K562 (cell line): Measurements from ENCODE around the gene SPINT2. TPM values are rescaled to one million over a fixed set of nuclear protein-coding genes. Genes with fewer than 3 reads are reported as not detected.

Experiments
- ARID2 ChIP-seq: fragments of 450-650 bp; IDR thresholded peaks from 2 replicates; pipeline ENCODE4 v1.6.1; 2017; ENCODE audit warnings: antibody characterized with exemption, mild to moderate bottlenecking
- CTBP1 ChIP-seq: fragments of 450-650 bp; IDR thresholded peaks from 2 replicates; pipeline ENCODE4 v1.6.1; 2016; ENCODE audit warnings: borderline replicate concordance
- HDGF ChIP-seq: fragments of 450-650 bp; IDR thresholded peaks from 2 replicates; pipeline ENCODE4 v1.6.1; 2016
- L3MBTL2 ChIP-seq: fragments of 450-650 bp; IDR thresholded peaks from 2 replicates; pipeline ENCODE4 v1.6.1; 2016; ENCODE audit warnings: mild to moderate bottlenecking, moderate library complexity
- MYC ChIP-seq, 2 experiments: fragments of 250-450 bp in 1 of 2; sonication (Bioruptor Pico) in 1 of 2; IDR thresholded peaks; 2 replicates each; pipeline versions ENCODE4 v1.5.1 to v1.6.1; 2012 to 2021; ENCODE audit warnings: low read depth in 2 of 2, borderline replicate concordance in 1 of 2, improper control_type of control experiment in 1 of 2, low read length in 1 of 2, mild to moderate bottlenecking in 1 of 2, moderate library complexity in 1 of 2
- NR1H2 ChIP-seq: sonication (generic); formaldehyde crosslinking; IDR thresholded peaks from 2 replicates; pipeline ENCODE4 v1.4.0; 2020; ENCODE audit warnings: mild to moderate bottlenecking, missing genetic modification reagents
- RB1 ChIP-seq: fragments of 450-650 bp; IDR thresholded peaks from 2 replicates; pipeline ENCODE4 v1.6.1; 2017; ENCODE audit warnings: low read depth, mild to moderate bottlenecking
- RERE ChIP-seq: sonication (generic); formaldehyde crosslinking; IDR thresholded peaks from 2 replicates; pipeline ENCODE4 v1.8.0; 2023; ENCODE audit warnings: missing genetic modification reagents, mild to moderate bottlenecking, borderline replicate concordance
- SMARCA5 ChIP-seq: fragments of 450-650 bp; IDR thresholded peaks from 2 replicates; pipeline ENCODE4 v1.6.1; 2016
- SMC3 ChIP-seq: conservative IDR thresholded peaks from 2 replicates; pipeline ENCODE4 v1.6.1; 2011; ENCODE audit warnings: low read depth, low read length, improper control_type of control experiment; ENCODE audit not compliant: insufficient read depth
- STAG1 ChIP-seq: sonication (generic); formaldehyde crosslinking; IDR thresholded peaks from 2 replicates; pipeline ENCODE4 v1.5.0; 2020; ENCODE audit warnings: missing genetic modification reagents, borderline replicate concordance
- ZNF766 ChIP-seq: fragments of 200-800 bp; sonication (Bioruptor generic); conservative IDR thresholded peaks from 2 replicates; pipeline ENCODE4 v1.6.1; 2016; ENCODE audit warnings: missing genetic modification characterization, missing compliant biosample characterization
- polyA plus RNA-seq, 8 experiments: library from polyadenylated mRNA; depleted of rRNA in 4 of 8; stranded (reverse) in 5 of 8; unstranded in 3 of 8; fragments of >200 nt; fragmentation: Nextera tagmentation in 2 of 8; fragmentation: Illumina TruSeq in 1 of 8; extraction: Ambion mirVana in 2 of 8; extraction: Trizol in 1 of 8; gene quantifications; 2 replicates each; pipeline versions ENCODE4 v1.2.1 to v1.2.3, GENCODE V29; 2011 to 2014; ENCODE audit warnings: inconsistent platforms in 1 of 8, missing spikeins in 1 of 8
- total RNA-seq, 7 experiments: library from RNA; depleted of rRNA in 6 of 7; stranded (reverse); fragments of >200 nt in 6 of 7; fragmentation: Illumina TruSeq in 2 of 7; extraction: Trizol in 2 of 7; gene quantifications; 2 replicates each; pipeline versions ENCODE4 v1.2.1 to v1.2.3, GENCODE V29; 2011 to 2021; ENCODE audit warnings: low replicate concordance in 1 of 7
- TF ChIP-seq, protein P1 (sequence below), 2 experiments: fragments of 450-650 bp; formaldehyde crosslinking in 1 of 2; IDR thresholded peaks; 2 replicates each; pipeline versions ENCODE4 v1.4.0 to v1.6.1; 2014 to 2020; ENCODE audit warnings: mild to moderate bottlenecking in 2 of 2, borderline replicate concordance in 1 of 2, low read depth in 1 of 2

The SPINT2 gene
- total and polyA plus RNA-seq, 9 of the 15 experiments (the other 6 are each of a cell fraction or from before 2014, with no cell fraction given), result 0.65 to 4.5 (median 3.4) TPM

- 0 out of 2 replicates have a peak, but pooled peaks have one; percentile 12 for TF ChIP-seq L3MBTL2
- TF ChIP-seq RERE, result no peak
- TF ChIP-seq SMC3, result peak; percentile 93
- TF ChIP-seq ZNF766, result no peak
- peak; percentile 61; the same call in 1 of the 2 replicates for TF ChIP-seq RB1
- TF ChIP-seq STAG1 (CRISPR knock-in tag), result peak; percentile 92
- peak; percentile 64; the same call in 1 of the 2 replicates for TF ChIP-seq ARID2
- peak; percentile 26; the same call in 1 of the 2 replicates for TF ChIP-seq MYC (IDR thresholded peaks at IDR 0.05; ENCODE audit: low read depth, low read length)
- TF ChIP-seq MYC (CRISPR knock-in tag; IDR thresholded peaks at IDR 0.05; ENCODE audit: borderline replicate concordance, low read depth), result no peak
- peak; percentile 45; the same call in 1 of the 2 replicates for TF ChIP-seq CTBP1
- TF ChIP-seq HDGF, result 0 out of 2 replicates have a peak, but pooled peaks have one; percentile 52
- 0 out of 2 replicates have a peak, but pooled peaks have one; percentile 37 for TF ChIP-seq NR1H2 (CRISPR knock-in tag)
- TF ChIP-seq, protein P1, sequence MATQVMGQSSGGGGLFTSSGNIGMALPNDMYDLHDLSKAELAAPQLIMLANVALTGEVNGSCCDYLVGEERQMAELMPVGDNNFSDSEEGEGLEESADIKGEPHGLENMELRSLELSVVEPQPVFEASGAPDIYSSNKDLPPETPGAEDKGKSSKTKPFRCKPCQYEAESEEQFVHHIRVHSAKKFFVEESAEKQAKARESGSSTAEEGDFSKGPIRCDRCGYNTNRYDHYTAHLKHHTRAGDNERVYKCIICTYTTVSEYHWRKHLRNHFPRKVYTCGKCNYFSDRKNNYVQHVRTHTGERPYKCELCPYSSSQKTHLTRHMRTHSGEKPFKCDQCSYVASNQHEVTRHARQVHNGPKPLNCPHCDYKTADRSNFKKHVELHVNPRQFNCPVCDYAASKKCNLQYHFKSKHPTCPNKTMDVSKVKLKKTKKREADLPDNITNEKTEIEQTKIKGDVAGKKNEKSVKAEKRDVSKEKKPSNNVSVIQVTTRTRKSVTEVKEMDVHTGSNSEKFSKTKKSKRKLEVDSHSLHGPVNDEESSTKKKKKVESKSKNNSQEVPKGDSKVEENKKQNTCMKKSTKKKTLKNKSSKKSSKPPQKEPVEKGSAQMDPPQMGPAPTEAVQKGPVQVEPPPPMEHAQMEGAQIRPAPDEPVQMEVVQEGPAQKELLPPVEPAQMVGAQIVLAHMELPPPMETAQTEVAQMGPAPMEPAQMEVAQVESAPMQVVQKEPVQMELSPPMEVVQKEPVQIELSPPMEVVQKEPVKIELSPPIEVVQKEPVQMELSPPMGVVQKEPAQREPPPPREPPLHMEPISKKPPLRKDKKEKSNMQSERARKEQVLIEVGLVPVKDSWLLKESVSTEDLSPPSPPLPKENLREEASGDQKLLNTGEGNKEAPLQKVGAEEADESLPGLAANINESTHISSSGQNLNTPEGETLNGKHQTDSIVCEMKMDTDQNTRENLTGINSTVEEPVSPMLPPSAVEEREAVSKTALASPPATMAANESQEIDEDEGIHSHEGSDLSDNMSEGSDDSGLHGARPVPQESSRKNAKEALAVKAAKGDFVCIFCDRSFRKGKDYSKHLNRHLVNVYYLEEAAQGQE (IDR thresholded peaks at IDR 0.05; ENCODE audit: borderline replicate concordance), result peak; percentile 90
- TF ChIP-seq, protein P1 (CRISPR knock-in tag; IDR thresholded peaks at IDR 0.05; ENCODE audit: low read depth), result no peak
- TF ChIP-seq SMARCA5, result no peak
Measured at GRCh38 chr19:38233740-38234251, 30.6 kb upstream of the SPINT2 start (continued).
